ENCODE measurements around the gene TRIM73.
A peak's percentile ranks its signal among the peaks of the same experiment; 100 is the strongest.
"Not testable (repeated sequence)": the region's sequence is repeated elsewhere in the genome, so short reads cannot be mapped to it uniquely, and the experiment has no call there.

TRIM73 gene

DNA sequence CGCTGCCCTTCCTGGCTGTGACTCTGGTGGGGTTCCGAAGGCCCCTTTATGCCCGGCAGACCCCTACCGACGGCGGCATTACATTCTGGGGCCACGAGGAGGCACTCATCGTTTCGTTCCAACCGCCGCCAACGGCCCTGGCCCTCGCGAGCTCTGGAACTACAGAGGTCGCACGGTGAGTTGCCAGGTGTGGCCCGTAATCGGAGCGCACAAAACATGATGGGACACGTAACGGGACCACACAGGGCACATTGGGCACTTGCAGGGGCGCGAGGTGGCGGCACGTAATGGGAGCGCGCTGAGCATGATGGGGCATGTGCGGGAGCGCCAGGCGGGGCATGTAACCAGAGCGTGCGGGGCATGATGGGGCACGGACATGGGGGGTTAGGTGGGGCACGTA lies at the start of gene TRIM73:
TRIM73 (plus strand) TSS at position 301 of the 400 bp plus-strand sequence. CDS start 3,305 bp downstream, outside the sequence.
- DNase-seq: not testable (repeated sequence)

DNA sequence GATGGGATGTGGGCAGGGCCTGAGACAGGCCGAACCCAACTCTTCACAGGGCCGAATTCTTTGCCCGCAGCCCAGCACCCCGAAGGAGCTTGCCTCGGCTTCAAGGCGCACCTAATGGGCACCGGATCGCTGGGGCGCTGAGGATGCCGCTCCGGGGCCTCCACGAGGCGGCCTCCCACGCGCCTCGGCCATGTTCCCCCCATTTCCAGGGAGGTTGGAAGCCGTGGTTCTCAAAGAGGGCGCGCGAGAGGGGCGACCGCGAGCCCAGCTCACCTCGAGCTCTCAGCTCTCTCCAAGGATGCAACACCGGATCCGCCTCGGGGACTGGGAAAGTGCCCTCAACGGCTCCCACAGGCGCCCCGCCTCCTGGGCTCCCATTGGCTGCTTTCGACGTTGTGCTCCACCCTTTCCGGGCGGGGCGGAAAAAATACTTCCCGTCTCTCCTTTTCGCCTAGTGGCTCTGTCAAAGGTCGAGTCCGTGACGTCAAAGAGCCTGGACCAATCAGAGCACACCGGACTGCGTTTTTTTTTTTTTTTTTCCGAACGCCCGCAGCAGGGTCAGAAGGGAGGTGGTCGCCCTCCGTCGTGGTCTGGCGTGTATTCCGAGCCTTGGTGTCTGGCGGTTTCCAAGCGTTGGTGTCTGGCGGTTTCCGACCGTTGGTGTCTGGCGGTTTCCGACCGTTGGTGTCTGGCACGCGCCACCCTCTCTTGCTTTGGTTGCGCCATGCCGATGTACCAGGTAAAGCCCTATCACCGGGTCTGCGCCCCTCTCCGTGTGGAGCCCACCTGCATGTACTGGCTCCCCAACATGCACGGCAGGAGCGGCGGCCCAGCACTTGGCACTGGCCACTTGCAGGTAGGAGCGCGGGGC lies 36.5 kb upstream of the TRIM73 start:
- peak; percentile 55 for DNase-seq

- not testable (repeated sequence) for DNase-seq
These were observed 35.9 kb upstream of the TRIM73 start for GRCh38 chr7:75359542-75359848.

DNA sequence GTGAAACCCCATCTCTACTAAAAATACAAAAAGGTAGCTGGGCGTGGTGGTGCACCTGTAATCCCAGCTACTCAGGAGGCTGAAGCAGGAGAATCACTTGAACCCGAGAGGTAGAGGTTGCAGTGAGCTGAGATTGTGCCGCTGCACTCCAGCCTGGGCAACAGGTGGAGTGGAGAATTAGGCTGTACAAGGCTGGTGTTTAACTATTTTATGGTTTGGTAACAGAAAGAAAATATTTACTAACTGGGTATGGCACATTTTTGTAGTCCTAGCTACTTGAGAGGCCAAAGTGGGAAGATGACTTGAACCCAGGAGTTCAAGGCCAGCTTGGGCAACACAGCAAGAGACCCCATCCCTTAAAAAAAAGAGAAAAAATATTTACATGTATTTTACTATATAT lies 31.4 kb upstream of the TRIM73 start:
- DNase-seq: not testable (repeated sequence)

GRCh38 chr7:75366643-75367042 lies 28.8 kb upstream of the TRIM73 start:
- DNase-seq: not testable (repeated sequence)

GRCh38 chr7:75367313-75367712 lies 28.1 kb upstream of the TRIM73 start:
- DNase-seq: not testable (repeated sequence)

DNA sequence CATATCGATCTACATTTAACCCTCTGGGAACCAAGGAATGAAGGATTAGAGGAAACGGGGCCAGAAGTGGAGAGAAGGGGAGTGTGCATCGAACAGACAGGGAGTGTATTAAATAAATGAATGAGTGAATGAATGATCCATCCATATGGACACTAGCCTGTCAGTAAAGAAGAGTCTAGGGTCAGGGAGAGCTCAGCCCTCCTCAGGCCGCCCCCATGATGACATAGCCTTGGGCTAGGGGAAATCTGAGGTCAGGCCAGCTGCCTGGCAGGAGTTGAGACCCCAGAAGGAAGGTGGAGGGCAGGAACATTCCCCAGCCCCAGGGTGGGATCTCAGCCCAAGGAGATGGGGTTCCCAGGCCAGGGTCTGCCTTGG lies 21.3 kb upstream of the TRIM73 start:
- not testable (repeated sequence) for DNase-seq

DNA sequence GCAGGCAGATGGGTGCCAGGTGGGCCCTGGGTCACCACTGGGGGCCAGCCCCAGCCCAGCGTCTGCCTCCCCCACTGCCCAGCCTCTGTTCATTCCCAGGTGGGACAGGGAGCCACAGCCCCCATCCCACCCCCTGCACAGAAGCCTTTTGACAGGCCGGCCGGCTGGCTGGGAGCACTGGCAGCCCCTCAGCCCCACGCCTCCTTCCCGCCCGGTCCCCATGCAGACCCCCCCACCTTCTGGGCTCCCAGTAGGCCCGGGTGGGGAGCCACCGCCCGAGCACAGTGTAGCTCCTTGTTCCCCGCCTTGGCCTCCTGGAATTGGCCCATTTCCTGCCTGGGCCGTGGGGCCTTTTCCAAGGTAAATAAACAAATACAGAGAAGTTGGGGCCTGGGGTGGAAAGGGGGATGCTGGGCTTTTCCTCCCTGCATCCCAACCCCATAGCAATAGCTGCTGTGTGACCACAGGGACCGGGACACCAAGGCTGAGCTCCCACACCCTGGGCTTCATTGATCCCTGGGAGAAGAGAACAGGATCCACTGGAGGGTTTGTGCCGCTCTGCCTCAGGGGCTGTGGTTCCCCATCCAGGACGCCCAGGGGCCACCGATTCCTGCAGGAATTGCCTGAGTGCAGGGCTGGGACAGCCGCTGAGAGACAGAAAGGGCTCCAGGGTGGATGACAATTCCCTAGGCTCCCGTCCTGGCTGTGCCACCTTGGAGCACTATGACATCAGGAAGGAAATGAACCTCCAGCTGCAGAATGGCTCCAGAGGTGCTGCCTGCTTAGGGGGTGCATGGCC lies 20.7 kb upstream of the TRIM73 start:
- DNase-seq: not testable (repeated sequence)

DNA sequence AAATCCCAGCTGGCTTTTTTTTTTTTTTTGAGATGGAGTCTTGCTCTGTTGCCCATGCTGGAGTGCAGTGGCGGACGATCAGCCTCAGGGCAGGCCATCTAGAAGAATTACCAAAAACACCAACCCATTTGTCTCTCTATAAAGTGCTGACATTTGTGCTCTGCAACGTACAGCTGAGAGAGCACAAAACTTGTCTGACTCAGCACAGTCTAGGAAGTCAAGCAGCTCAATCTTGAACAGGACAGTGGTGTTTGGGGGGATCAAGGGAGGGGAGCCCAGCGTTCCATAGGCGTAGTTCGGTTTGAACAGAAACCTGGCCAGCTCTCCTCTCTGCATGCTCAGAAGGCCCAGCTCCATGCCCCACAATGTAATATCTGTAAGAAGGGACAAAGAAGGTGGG lies 2.2 kb upstream of the TRIM73 start:
- not testable (repeated sequence) for DNase-seq

DNA sequence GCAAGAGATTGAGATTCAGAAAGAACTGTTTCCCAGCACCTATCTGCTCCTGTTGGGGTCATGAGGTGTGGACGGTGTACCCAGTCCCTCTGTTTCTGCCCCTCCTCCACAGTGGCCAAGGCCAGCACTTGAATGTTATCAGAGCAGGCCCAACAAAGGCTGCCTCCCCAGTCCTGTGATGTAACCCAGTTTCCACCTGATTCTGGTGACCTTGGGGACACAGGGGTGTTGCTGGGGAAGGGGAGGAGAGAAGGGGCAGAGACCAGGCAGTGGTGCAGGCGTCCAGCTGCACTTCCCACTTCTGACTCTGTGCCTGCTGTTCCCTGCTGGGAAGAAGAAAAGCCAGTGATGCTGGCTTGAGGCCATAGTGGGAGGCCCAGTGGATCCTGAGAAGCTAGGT lies 2.4 kb downstream of the TRIM73 start:
- DNase-seq: not testable (repeated sequence)

- DNase-seq: not testable (repeated sequence)
These were observed 3.6 kb downstream of the TRIM73 start for GRCh38 chr7:75398771-75399700.

DNA sequence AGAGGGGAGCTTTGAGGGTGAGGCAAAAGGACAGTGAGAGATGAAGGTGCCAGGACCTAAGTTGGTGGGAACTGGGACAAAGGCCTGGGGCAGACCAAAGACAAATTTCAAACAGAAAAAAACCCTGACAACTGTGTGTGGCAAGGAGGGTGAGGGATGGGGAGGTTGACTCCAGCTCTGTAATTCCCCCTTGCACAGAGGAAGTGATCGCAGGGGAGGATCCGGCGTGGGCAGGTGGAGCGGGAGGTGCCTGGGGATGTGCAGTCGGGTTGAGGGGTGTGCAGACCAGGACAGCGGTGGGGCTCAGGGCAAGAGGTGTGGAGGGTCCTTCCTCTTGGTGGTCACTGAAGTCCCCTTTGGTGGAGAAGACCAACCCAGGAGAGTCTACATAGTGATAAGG lies 5.1 kb downstream of the TRIM73 start:
- DNase-seq: not testable (repeated sequence)

DNA sequence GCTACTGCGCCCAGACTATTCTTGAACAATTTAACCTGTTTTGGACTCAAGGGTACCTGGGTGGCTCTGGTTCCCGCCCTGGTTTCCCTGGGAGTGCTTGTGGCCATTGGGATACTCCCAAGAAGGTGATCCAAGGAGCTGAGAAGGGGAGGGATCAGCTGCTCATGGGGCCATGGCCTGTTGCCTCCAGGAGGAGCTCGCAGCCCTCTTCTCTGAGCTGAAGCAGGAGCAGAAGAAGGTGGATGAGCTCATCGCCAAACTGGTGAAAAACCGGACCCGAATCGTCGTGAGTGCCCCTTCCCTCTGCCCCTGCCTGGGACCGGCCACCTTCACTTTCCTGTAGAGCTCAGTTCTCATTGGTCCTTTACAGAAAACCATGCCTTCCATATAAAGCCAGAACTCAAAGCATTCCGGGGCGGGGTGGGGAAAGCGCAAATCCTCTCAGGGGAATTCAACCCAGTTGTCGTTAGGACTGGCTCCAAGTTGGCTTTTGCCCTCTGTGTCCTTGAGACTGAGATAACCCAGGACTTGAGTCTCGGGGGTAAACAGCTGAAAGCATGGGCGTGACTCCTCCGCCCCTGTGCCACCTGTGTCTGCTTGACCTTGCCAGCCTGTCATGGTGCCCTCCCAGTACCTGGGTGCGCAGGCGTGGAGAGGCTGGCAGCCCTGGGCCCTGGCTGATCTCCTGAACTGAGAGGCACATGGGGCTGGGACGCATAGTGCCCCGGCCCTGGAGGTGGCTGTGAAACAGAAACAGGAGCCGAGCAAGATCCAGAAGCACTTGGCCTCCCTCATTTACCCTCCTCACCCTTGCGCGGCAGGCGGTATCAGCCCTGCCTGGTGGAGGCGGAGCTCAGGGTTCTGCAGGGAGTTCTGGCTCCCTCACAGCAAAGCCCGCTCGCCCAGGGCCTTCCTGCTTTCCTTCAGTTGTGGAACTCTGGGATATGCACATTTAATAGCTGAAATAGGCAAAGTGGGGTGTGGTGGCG lies 8.3 kb downstream of the TRIM73 start:
- not testable (repeated sequence) for DNase-seq

DNA sequence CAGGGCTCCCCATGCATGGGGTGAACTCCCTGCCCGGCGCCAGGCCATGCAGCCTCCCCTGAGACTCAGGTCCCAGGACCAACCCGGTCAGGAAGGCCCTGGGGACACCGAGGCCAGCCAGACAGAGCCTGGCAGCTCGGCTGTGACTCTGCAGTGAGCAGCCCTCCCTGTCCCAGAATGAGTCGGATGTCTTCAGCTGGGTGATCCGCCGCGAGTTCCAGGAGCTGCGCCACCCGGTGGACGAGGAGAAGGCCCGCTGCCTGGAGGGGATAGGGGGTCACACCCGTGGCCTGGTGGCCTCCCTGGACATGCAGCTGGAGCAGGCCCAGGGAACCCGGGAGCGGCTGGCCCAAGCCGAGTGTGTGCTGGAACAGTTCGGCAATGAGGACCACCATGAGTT lies 9.2 kb downstream of the TRIM73 start:
- not testable (repeated sequence) for DNase-seq

DNA sequence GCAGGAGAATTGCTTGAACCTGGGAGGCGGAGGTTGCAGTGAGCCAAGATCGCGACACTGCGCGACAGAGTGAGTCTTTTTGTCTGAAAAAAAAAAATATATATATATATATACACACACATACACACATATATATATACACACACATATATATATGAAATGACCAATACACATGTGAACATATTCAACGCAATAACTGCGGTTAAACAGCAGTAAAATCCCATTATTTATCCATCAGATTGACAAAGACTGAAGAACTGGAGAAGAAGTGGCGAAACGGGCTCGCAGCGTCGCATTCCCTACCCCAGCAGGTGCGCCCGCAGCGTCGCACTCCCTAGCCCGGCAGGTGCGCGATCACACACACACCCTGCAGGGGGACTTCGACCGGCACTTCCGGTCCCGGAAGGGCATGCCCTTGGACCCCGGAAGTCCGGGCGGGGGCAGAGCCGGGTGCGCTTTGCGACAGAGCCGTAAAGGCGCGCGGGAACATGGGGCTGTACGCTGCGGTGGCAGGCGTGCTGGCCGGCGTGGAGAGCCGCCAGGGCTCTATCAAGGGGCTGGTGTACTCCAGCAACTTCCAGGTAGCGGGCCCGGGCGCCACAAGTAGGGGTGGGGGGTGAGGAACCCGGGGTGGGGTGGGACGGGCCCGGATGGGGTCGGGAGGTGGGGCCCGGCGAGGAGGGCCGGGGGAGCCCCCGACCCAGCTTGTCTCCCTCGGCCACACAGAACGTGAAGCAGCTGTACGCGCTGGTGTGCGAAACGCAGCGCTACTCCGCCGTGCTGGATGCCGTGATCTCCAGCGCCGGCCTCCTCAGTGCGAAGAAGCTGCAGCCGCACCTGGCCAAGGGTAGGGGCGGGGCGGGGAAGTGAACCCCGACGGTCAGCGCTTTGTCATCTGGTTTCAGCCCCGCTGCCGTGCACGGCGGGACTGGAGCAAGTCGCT lies 14.7 kb downstream of the TRIM73 start:
- DNase-seq: not testable (repeated sequence)

DNA sequence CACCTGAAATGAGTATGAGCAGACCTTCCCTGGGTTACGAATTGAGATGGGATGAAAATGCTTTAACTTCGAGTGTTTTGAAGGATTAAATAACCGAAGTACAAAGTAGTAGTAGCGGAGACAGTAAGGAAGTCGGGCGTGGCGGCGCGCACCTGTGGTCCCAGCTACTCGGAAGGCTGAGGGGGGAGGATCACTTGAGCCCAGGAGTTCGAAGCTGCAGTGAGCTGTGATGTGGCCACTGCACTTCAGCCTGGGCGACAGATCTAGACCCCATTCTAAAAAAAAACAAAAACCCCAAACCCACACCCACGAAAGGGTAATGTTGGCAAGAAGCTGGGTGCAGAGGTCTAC lies 15.4 kb downstream of the TRIM73 start:
- not testable (repeated sequence) for DNase-seq

DNA sequence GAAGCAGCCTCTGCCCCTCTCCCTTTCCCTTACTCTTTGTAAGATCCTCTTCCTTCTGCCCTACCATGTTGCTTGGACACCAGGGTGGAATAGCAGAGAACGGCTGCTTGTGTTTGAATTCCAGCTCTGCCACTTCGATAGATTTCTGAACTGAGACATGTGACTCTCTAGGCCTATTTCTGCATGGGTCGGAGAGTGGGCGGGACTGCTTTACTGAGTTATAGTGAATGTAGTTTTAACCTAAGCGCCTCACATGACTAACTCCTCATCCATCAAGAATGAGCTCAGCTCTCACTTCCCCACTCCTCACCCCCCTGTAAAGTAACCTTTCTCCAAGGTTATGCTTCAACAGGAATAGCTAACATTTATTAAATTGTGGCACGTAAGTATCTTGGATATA lies 18.8 kb downstream of the TRIM73 start:
- not testable (repeated sequence) for DNase-seq

GRCh38 chr7:75414708-75415427 lies 19.4 kb downstream of the TRIM73 start:
- DNase-seq: not testable (repeated sequence)

- DNase-seq: not testable (repeated sequence)
These were observed 20.0 kb downstream of the TRIM73 start for GRCh38 chr7:75415428-75415817.
